Embryonic facial prominence (tissue), 1 donor: ENCODE data around the gene NXPH2.

ENCODE experiments used
- DNase-seq: peaks from one replicate; pipeline ENCODE4 v3.0.0-alpha.2; 2016; ENCODE audit errors: extremely low spot score

NXPH2 gene

GRCh38 chr2:138779781-138780445 lies at the start of gene NXPH2:
Gene NXPH2 (minus strand): TSS chr2:138780390. CDS start chr2:138780241, 149 bp downstream.
- no peak for DNase-seq

GRCh38 chr2:138829326-138829919 lies 49.2 kb upstream of the NXPH2 start:
- no peak for DNase-seq

- DNase-seq: peak; percentile 53
Observed at GRCh38 chr2:138827426-138828054, 47.4 kb upstream of the NXPH2 start.

- no peak for DNase-seq
Observed at GRCh38 chr2:138823666-138824065, 43.5 kb upstream of the NXPH2 start.

- no peak for DNase-seq
Observed at GRCh38 chr2:138819964-138820363, 39.8 kb upstream of the NXPH2 start.

- DNase-seq: no peak
Observed at GRCh38 chr2:138818556-138818955, 38.4 kb upstream of the NXPH2 start.

GRCh38 chr2:138814123-138814898 lies 34.1 kb upstream of the NXPH2 start:
- DNase-seq: no peak

GRCh38 chr2:138811431-138811830 lies 31.2 kb upstream of the NXPH2 start:
- no peak for DNase-seq

- DNase-seq: no peak
Observed at GRCh38 chr2:138794724-138795123, 14.5 kb upstream of the NXPH2 start.

GRCh38 chr2:138787053-138787666 lies 7.0 kb upstream of the NXPH2 start:
- peak; percentile 37 for DNase-seq

GRCh38 chr2:138782383-138782782 lies 2.2 kb upstream of the NXPH2 start:
- DNase-seq: no peak

- DNase-seq: no peak
Observed at GRCh38 chr2:138780908-138781307, 718 bp upstream of the NXPH2 start.

- DNase-seq: no peak
Observed at GRCh38 chr2:138780446-138780880, 273 bp upstream of the NXPH2 start.

- DNase-seq: no peak
Observed at GRCh38 chr2:138779406-138779780, 797 bp downstream of the NXPH2 start.

GRCh38 chr2:138777996-138778395 lies 2.2 kb downstream of the NXPH2 start:
- DNase-seq: no peak

- no peak for DNase-seq
Observed at GRCh38 chr2:138775736-138776135, 4.5 kb downstream of the NXPH2 start.

- no peak for DNase-seq
Observed at GRCh38 chr2:138771534-138771933, 8.7 kb downstream of the NXPH2 start.

- DNase-seq: no peak
Observed at GRCh38 chr2:138767101-138767500, 13.1 kb downstream of the NXPH2 start.

- DNase-seq: no peak
Observed at GRCh38 chr2:138766464-138766863, 13.7 kb downstream of the NXPH2 start.

- no peak for DNase-seq
Observed at GRCh38 chr2:138763971-138764370, 16.2 kb downstream of the NXPH2 start.

- no peak for DNase-seq
Observed at GRCh38 chr2:138762533-138762932, 17.7 kb downstream of the NXPH2 start.

GRCh38 chr2:138760676-138761075 lies 19.5 kb downstream of the NXPH2 start:
- no peak for DNase-seq
